ENCODE data around the gene RASIP1. TPM values are rescaled to one million over a fixed set of nuclear protein-coding genes. Genes with fewer than 3 reads are reported as not detected.

RASIP1 gene
- total and polyA plus RNA-seq, 2 donors (not counting 1 experiment from before 2014, with no cell fraction given), result 0.20 TPM; not detected in 1

DNA sequence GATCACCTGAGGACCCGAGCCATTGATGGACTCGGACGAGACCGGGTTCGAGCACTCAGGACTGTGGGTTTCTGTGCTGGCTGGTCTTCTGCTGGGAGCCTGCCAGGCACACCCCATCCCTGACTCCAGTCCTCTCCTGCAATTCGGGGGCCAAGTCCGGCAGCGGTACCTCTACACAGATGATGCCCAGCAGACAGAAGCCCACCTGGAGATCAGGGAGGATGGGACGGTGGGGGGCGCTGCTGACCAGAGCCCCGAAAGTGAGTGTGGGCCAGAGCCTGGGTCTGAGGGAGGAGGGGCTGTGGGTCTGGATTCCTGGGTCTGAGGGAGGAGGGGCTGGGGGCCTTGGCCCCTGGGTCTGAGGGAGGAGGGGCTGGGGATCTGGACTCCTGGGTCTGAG, 15.8 kb upstream of the RASIP1 start:
- TF ChIP-seq EZH2 (IDR thresholded peaks at IDR 0.05; ENCODE audit: borderline replicate concordance, insufficient read depth, low read depth, low read length, poor library complexity, severe bottlenecking), result no peak
- TF ChIP-seq, protein P1, sequence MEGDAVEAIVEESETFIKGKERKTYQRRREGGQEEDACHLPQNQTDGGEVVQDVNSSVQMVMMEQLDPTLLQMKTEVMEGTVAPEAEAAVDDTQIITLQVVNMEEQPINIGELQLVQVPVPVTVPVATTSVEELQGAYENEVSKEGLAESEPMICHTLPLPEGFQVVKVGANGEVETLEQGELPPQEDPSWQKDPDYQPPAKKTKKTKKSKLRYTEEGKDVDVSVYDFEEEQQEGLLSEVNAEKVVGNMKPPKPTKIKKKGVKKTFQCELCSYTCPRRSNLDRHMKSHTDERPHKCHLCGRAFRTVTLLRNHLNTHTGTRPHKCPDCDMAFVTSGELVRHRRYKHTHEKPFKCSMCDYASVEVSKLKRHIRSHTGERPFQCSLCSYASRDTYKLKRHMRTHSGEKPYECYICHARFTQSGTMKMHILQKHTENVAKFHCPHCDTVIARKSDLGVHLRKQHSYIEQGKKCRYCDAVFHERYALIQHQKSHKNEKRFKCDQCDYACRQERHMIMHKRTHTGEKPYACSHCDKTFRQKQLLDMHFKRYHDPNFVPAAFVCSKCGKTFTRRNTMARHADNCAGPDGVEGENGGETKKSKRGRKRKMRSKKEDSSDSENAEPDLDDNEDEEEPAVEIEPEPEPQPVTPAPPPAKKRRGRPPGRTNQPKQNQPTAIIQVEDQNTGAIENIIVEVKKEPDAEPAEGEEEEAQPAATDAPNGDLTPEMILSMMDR (IDR thresholded peaks at IDR 0.05), result no peak
- H3K27ac ChIP-seq (ENCODE audit: low read length in 2 of 2), result no peak overlapping the region
- DNase-seq (no peak), ATAC-seq (ENCODE audit: low read depth) (no peak)
- H3K4me3 ChIP-seq (ENCODE audit: control extremely low read depth in 1 of 5, extremely low read depth in 1 of 5, insufficient read depth in 1 of 5, low read depth in 2 of 5, low read length in 4 of 5), result no peak overlapping the region
- intact Hi-C loops (cut with micrococcal nuclease), result no loop called here
- H3K9ac ChIP-seq (ENCODE audit: low read length), result no peak overlapping the region
- H3K9me3 Mint-ChIP-seq (ENCODE audit: insufficient read depth), result no peaks in the 10 kb centered on the region
- no peaks in the 10 kb centered on the region for H4K20me1 ChIP-seq (ENCODE audit: control insufficient read depth, insufficient read depth, low read length, poor library complexity, severe bottlenecking)
- H3K4me1 ChIP-seq (ENCODE audit: control insufficient read depth in 2 of 2, insufficient read depth in 2 of 2, low read length in 2 of 2), result peaks cover 15 to 16% of the 10 kb centered on the region in 2 donors
- H3K36me3 ChIP-seq (replicated peaks in 1 of 2; ENCODE audit: control extremely low read depth in 1 of 2, control insufficient read depth in 1 of 2, extremely low read depth in 1 of 2, insufficient read depth in 2 of 2, low read length in 1 of 2), result no peaks in the 10 kb centered on the region
- WGBS (ENCODE audit: insufficient coverage), result 90% methylated on average over 11 of the region's 11 CpGs
- no peak overlapping the region for H2AFZ ChIP-seq (ENCODE audit: insufficient read depth, low read depth, low read length, poor library complexity, severe bottlenecking)
- H3K4me2 ChIP-seq (replicated peaks; ENCODE audit: low read depth, low read length, poor library complexity, severe bottlenecking), result no peak overlapping the region
- H3K27me3 Mint-ChIP-seq, result peaks cover 37% of the 10 kb centered on the region
- no peaks in the 10 kb centered on the region for H3K79me2 ChIP-seq (ENCODE audit: control insufficient read depth, insufficient read depth, low read length)
- peaks cover 0 to 6% (median 0%) of the 10 kb centered on the region in 3 donors for H3K9me3 ChIP-seq (ENCODE audit: control extremely low read depth in 1 of 3, control insufficient read depth in 2 of 3, insufficient read depth in 1 of 3, low read length in 2 of 3)
- H3K4me1 Mint-ChIP-seq, result peaks cover 12% of the 10 kb centered on the region
- H3K4me3 Mint-ChIP-seq, result no peak overlapping the region
- ChIA-PET CTCF (no interaction called here), POLR2A (no interaction called here)
- no peak overlapping the region for H3K27ac Mint-ChIP-seq
- peaks cover 0 to 53% (median 22%) of the 10 kb centered on the region in 4 experiments for H3K27me3 ChIP-seq (replicated peaks in 1 of 4; ENCODE audit: control extremely low read depth in 1 of 4, control insufficient read depth in 3 of 4, insufficient read depth in 4 of 4, low read length in 3 of 4)

DNA sequence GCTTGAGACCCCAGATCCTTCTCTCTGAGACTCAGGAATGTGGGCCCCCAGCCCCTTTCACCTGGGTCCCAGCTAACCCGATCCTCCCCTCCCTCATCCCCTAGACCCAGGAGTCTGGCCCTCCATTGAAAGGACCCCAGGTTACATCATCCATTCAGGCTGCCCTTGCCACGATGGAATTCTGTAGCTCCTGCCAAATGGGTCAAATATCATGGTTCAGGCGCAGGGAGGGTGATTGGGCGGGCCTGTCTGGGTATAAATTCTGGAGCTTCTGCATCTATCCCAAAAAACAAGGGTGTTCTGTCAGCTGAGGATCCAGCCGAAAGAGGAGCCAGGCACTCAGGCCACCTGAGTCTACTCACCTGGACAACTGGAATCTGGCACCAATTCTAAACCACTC, 15.4 kb upstream of the RASIP1 start:
- no peak overlapping the region for H3K4me3 ChIP-seq (ENCODE audit: control extremely low read depth in 1 of 5, extremely low read depth in 1 of 5, insufficient read depth in 1 of 5, low read depth in 2 of 5, low read length in 4 of 5)
- H3K79me2 ChIP-seq (ENCODE audit: control insufficient read depth, insufficient read depth, low read length), result no peaks in the 10 kb centered on the region
- H3K9me3 ChIP-seq (ENCODE audit: control extremely low read depth in 1 of 3, control insufficient read depth in 2 of 3, insufficient read depth in 1 of 3, low read length in 2 of 3), result peaks cover 0 to 6% (median 0%) of the 10 kb centered on the region in 3 donors
- Mint-ChIP-seq H3K27ac (no peak overlapping the region), H3K9me3 (ENCODE audit: insufficient read depth) (no peaks in the 10 kb centered on the region), H3K27me3 (peaks cover 37% of the 10 kb centered on the region), H3K4me3 (no peak overlapping the region), H3K4me1 (peaks cover 15% of the 10 kb centered on the region)
- no peak for ATAC-seq (ENCODE audit: low read depth)
- ChIA-PET POLR2A (no interaction called here), CTCF (no interaction called here)
- no peaks in the 10 kb centered on the region for H3K36me3 ChIP-seq (replicated peaks in 1 of 2; ENCODE audit: control extremely low read depth in 1 of 2, control insufficient read depth in 1 of 2, extremely low read depth in 1 of 2, insufficient read depth in 2 of 2, low read length in 1 of 2)
- no peak overlapping the region for H3K9ac ChIP-seq (ENCODE audit: low read length)
- H3K4me1 ChIP-seq (ENCODE audit: control insufficient read depth in 2 of 2, insufficient read depth in 2 of 2, low read length in 2 of 2), result peaks cover 15 to 16% of the 10 kb centered on the region in 2 donors
- no peak overlapping the region for H3K4me2 ChIP-seq (replicated peaks; ENCODE audit: low read depth, low read length, poor library complexity, severe bottlenecking)
- 86% methylated on average over 5 of the region's 5 CpGs for WGBS (ENCODE audit: insufficient coverage)
- intact Hi-C loops (cut with micrococcal nuclease), result no loop called here
- H3K27me3 ChIP-seq (replicated peaks in 1 of 4; ENCODE audit: control extremely low read depth in 1 of 4, control insufficient read depth in 3 of 4, insufficient read depth in 4 of 4, low read length in 3 of 4), result peaks cover 0 to 55% (median 23%) of the 10 kb centered on the region in 4 experiments
- TF ChIP-seq, protein P1 (IDR thresholded peaks at IDR 0.05), result no peak
- TF ChIP-seq EZH2 (IDR thresholded peaks at IDR 0.05; ENCODE audit: borderline replicate concordance, insufficient read depth, low read depth, low read length, poor library complexity, severe bottlenecking), result no peak
- no peak for DNase-seq
- H3K27ac ChIP-seq (ENCODE audit: low read length in 2 of 2), result no peak overlapping the region
- no peak overlapping the region for H2AFZ ChIP-seq (ENCODE audit: insufficient read depth, low read depth, low read length, poor library complexity, severe bottlenecking)
- H4K20me1 ChIP-seq (ENCODE audit: control insufficient read depth, insufficient read depth, low read length, poor library complexity, severe bottlenecking), result no peaks in the 10 kb centered on the region
